Neural crest cell (in vitro differentiated cells): Measurements from ENCODE around the gene PTGES3. TPM values are rescaled to one million over a fixed set of nuclear protein-coding genes. Genes with fewer than 3 reads are reported as not detected.

Experiments
- DNase-seq: peaks from one replicate; pipeline ENCODE4 v3.0.0; 2021; ENCODE audit warnings: low read depth, mixed read lengths, low spot score
- H3K27ac Mint-ChIP-seq: one replicate; pipeline ENCODE4 v1.8.0; 2021; ENCODE audit warnings: mild to moderate bottlenecking, mixed read lengths; ENCODE audit not compliant: unreplicated experiment
- H3K27me3 Mint-ChIP-seq: 2 replicates; pipeline ENCODE4 v1.8.0; 2021; ENCODE audit warnings: low read depth, mild to moderate bottlenecking, mixed read lengths
- H3K36me3 Mint-ChIP-seq: 2 replicates; pipeline ENCODE4 v1.8.0; 2021; ENCODE audit warnings: low read depth, mild to moderate bottlenecking, mixed read lengths
- H3K4me1 Mint-ChIP-seq: 2 replicates; pipeline ENCODE4 v1.8.0; 2021; ENCODE audit warnings: mixed read lengths
- H3K4me3 Mint-ChIP-seq: one replicate; pipeline ENCODE4 v1.8.0; 2021; ENCODE audit warnings: mild to moderate bottlenecking, mixed read lengths
- H3K9me3 Mint-ChIP-seq: 2 replicates; pipeline ENCODE4 v1.8.0; 2021; ENCODE audit warnings: mixed read lengths
- total RNA-seq: library from RNA; stranded (reverse); gene quantifications from 2 replicates; pipeline ENCODE4 v1.2.1, GENCODE V29; 2021
- TF ChIP-seq, protein P1 (sequence below): fragments of 200-600 bp; sonication (generic); conservative IDR thresholded peaks from 2 replicates; pipeline ENCODE4 v1.5.0; 2021; ENCODE audit warnings: antibody characterized with exemption, mild to moderate bottlenecking

PTGES3 gene
- total RNA-seq, 1 donor from 2014 or later, result 282 TPM

DNA sequence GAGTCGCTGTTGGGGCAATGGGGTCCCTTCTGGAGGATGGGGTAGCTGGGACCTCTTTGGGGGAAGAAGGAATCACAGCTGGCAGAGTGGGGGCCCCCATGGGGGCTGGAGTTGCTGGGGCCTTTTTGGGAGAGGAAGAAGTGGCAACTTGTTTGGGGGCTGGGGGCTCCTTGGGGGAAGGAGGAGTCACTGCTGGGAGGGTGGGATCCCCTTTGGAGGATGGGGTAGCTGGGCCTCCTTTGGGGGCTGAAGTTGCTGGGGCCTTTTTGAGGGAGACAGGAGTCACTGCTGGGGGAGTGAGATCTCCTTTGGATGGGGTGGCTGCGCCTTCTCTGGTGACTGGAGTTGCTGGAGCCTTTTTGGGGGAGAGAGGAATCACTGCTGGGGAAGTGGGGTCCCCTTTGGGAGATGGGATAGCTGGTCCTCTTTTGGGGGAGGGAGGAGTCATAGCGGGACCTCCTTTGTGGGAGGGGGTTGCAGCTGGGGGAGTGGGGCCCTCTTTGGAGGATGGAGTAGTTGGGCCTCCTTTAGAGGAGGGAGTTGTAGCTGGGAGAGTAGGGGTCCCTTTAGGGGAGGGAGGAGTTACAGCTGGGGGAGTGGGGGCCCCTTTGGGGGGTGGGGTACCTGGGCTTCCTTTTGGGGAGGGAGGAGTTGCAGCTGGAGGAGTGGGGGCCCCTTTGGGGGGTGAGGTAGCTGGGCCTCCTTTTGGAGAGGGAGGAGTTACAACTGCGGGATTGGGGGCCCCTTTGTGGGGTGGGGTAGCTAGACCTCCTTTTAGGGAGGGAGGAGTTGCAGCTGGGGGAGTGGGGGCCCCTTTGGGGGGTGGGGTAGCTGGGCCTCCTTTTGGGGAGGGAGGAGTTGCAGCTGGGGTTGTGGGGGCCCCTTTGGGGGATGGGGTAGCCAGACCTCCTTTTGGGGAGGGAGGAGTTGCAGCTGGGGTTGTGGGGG, 29.1 kb upstream of the PTGES3 start:
- Mint-ChIP-seq H3K36me3 (peaks cover 58% of the 10 kb centered on the region), H3K27me3 (no peaks in the 10 kb centered on the region), H3K4me1 (peaks cover 48% of the 10 kb centered on the region), H3K4me3 (no peak overlapping the region), H3K9me3 (no peaks in the 10 kb centered on the region), H3K27ac (no peak overlapping the region)
- DNase-seq, result no peak
- TF ChIP-seq, protein P1, sequence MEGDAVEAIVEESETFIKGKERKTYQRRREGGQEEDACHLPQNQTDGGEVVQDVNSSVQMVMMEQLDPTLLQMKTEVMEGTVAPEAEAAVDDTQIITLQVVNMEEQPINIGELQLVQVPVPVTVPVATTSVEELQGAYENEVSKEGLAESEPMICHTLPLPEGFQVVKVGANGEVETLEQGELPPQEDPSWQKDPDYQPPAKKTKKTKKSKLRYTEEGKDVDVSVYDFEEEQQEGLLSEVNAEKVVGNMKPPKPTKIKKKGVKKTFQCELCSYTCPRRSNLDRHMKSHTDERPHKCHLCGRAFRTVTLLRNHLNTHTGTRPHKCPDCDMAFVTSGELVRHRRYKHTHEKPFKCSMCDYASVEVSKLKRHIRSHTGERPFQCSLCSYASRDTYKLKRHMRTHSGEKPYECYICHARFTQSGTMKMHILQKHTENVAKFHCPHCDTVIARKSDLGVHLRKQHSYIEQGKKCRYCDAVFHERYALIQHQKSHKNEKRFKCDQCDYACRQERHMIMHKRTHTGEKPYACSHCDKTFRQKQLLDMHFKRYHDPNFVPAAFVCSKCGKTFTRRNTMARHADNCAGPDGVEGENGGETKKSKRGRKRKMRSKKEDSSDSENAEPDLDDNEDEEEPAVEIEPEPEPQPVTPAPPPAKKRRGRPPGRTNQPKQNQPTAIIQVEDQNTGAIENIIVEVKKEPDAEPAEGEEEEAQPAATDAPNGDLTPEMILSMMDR, result no peak

GRCh38 chr12:56716458-56716857, 28.4 kb upstream of the PTGES3 start:
- Mint-ChIP-seq H3K9me3 (no peaks in the 10 kb centered on the region), H3K4me1 (peaks cover 41% of the 10 kb centered on the region), H3K4me3 (peak overlapping the region; percentile 35)

GRCh38 chr12:56715798-56716197, 27.7 kb upstream of the PTGES3 start:
- TF ChIP-seq, protein P1, result no peak
- Mint-ChIP-seq H3K27ac (peak overlapping the region; percentile 63), H3K4me3 (peak overlapping the region; percentile 35), H3K4me1 (peaks cover 39% of the 10 kb centered on the region), H3K9me3 (no peaks in the 10 kb centered on the region), H3K27me3 (no peaks in the 10 kb centered on the region), H3K36me3 (peaks cover 55% of the 10 kb centered on the region)
- no peak for DNase-seq

More at GRCh38 chr12:56716458-56716857, 28.4 kb upstream of the PTGES3 start:
- TF ChIP-seq, protein P1, result no peak
- no peak for DNase-seq
- H3K36me3 Mint-ChIP-seq, result peaks cover 57% of the 10 kb centered on the region
- H3K27ac Mint-ChIP-seq, result peak overlapping the region; percentile 73
- H3K27me3 Mint-ChIP-seq, result no peaks in the 10 kb centered on the region

- no peak overlapping the region for H3K27ac Mint-ChIP-seq
- no peaks in the 10 kb centered on the region for H3K9me3 Mint-ChIP-seq
- no peak for DNase-seq
- no peaks in the 10 kb centered on the region for H3K27me3 Mint-ChIP-seq
- H3K4me3 Mint-ChIP-seq, result no peak overlapping the region
- peaks cover 27% of the 10 kb centered on the region for H3K4me1 Mint-ChIP-seq
- peaks cover 42% of the 10 kb centered on the region for H3K36me3 Mint-ChIP-seq
- TF ChIP-seq, protein P1, result no peak
Observed at GRCh38 chr12:56714431-56714929, 26.4 kb upstream of the PTGES3 start.

DNA sequence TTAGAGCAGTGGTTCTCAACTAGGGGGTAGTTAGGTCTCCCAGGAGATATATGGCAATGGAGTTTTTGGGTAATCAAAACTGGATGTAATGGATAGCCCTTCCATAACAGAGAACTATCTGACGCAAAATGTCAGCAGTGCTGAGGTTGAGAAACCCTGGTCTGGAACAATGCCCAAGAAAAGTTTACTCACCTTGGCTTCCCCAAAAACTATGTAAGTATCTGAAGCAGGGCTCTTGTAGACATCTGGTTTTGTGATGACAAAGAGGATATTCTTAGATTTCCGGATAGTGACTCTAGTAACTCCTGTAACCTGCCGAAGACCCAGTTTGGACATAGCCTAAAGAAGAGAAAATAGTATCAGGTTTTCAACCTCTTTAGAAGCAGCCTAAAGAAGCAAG, 25.3 kb upstream of the PTGES3 start:
- peaks cover 17% of the 10 kb centered on the region for H3K4me1 Mint-ChIP-seq
- H3K36me3 Mint-ChIP-seq, result peaks cover 33% of the 10 kb centered on the region
- H3K9me3 Mint-ChIP-seq, result no peaks in the 10 kb centered on the region
- TF ChIP-seq, protein P1, result no peak
- H3K4me3 Mint-ChIP-seq, result no peak overlapping the region
- no peak overlapping the region for H3K27ac Mint-ChIP-seq
- DNase-seq, result no peak
- no peaks in the 10 kb centered on the region for H3K27me3 Mint-ChIP-seq
